Esophagus muscularis mucosa (tissue), 4 donors: ENCODE data around the gene BCKDHB.

Source experiments
- CTCF ChIP-seq, 3 experiments: fragments of 200-600 bp in 2 of 3; fragments of 450-650 bp in 1 of 3; sonication (generic) in 2 of 3; IDR thresholded peaks; one replicate each; pipeline ENCODE4 v1.5.1; 2017 to 2019; ENCODE audit warnings: antibody characterized with exemption in 3 of 3, mild to moderate bottlenecking in 2 of 3, moderate library complexity in 1 of 3
- EP300 ChIP-seq: sonication (generic); formaldehyde crosslinking; IDR thresholded peaks from one replicate; pipeline ENCODE4 v1.6.1; 2017; ENCODE audit warnings: antibody characterized with exemption
- POLR2A ChIP-seq: fragments of 450-650 bp; IDR thresholded peaks from one replicate; pipeline ENCODE4 v1.6.1; 2017; ENCODE audit warnings: antibody characterized with exemption, moderate library complexity, mild to moderate bottlenecking, low read depth

GRCh38 chr6:80302716-80303115 is 196.2 kb downstream of the BCKDHB start:
- TF ChIP-seq CTCF (IDR thresholded peaks at IDR 0.05) (no peak), EP300 (no peak), POLR2A (no peak)
